Kidney (tissue), 14 donors: ENCODE results near the gene CCDC188. TPM values are rescaled to one million over a fixed set of nuclear protein-coding genes. Genes with fewer than 3 reads are reported as not detected.

Source experiments
- DNase-seq, 5 donors: peaks; one replicate each; pipeline ENCODE4 v3.0.0-alpha.2; 2013 to 2020
- FAIRE-seq: peaks from 2 replicates; lab custom pipeline; 2012; peaks lifted over from hg19 to GRCh38; lab: Jason Lieb, UNC
- H3K27ac ChIP-seq, 2 donors: one replicate each; pipeline ENCODE4 v1.7.0; 2013; ENCODE audit warnings: low read depth in 2 of 2, low read length in 2 of 2, inconsistent platforms in 1 of 2
- H3K27me3 ChIP-seq: one replicate; pipeline ENCODE4 v1.7.1; 2013; ENCODE audit warnings: low read length, inconsistent platforms; ENCODE audit not compliant: control insufficient read depth, insufficient read depth
- H3K36me3 ChIP-seq, 3 donors: one replicate each; pipeline versions ENCODE4 v1.7.0 to v1.7.1; 2013; ENCODE audit warnings: low read length in 3 of 3, control low read depth in 1 of 3, inconsistent platforms in 1 of 3; ENCODE audit not compliant: insufficient read depth in 3 of 3, control insufficient read depth in 2 of 3
- H3K4me1 ChIP-seq, 3 donors: one replicate each; pipeline versions ENCODE4 v1.7.0 to v1.7.1; 2013; ENCODE audit warnings: low read length in 3 of 3, inconsistent platforms in 1 of 3, low read depth in 1 of 3; ENCODE audit not compliant: control insufficient read depth in 2 of 3, insufficient read depth in 2 of 3
- H3K4me3 ChIP-seq, 3 donors: one replicate each; pipeline versions ENCODE4 v1.7.0 to v1.8.1; 2013; ENCODE audit warnings: low read length in 3 of 3, control low read depth in 1 of 3, inconsistent platforms in 1 of 3
- H3K9ac ChIP-seq, 3 donors: one replicate each; pipeline versions ENCODE4 v1.7.0 to v1.7.1; 2013; ENCODE audit warnings: low read length in 3 of 3, control low read depth in 1 of 3, inconsistent platforms in 1 of 3
- H3K9me3 ChIP-seq, 3 donors: one replicate each; pipeline versions ENCODE4 v1.7.0 to v1.7.1; 2013; ENCODE audit warnings: low read length in 3 of 3, control low read depth in 1 of 3, inconsistent platforms in 1 of 3; ENCODE audit not compliant: control insufficient read depth in 2 of 3, insufficient read depth in 1 of 3
- intact Hi-C: fragments of 100-400 bp; cut with DNase I; formaldehyde crosslinking; loops from one replicate; pipeline ENCODE4 v1.11.1; 2022
- polyA plus RNA-seq: library from polyadenylated mRNA; stranded (reverse); fragments of 350-450 nt; fragmentation: Illumina TruSeq; extraction: RNeasy Lipid Tissue Mini Kit (QIAGEN cat#74804); gene quantifications from one replicate; pipeline ENCODE4 v1.2.3, GENCODE V29; 2014; ENCODE audit warnings: low read depth, low replicate concordance; ENCODE audit not compliant: insufficient read depth
- total RNA-seq: library from RNA; stranded (reverse); fragmentation: NEBNext Ultra II Directional; extraction: Animal tissue kit (Norgen Biotek cat#: 25700); gene quantifications from one replicate; pipeline ENCODE4 v1.2.1, GENCODE V29; 2021
- TF ChIP-seq, protein P1 (sequence below): IDR thresholded peaks from 3 replicates; pipeline ENCODE4 v1.5.1; 2012; ENCODE audit warnings: mild to moderate bottlenecking, moderate library complexity, borderline replicate concordance; ENCODE audit not compliant: insufficient read depth; ENCODE audit errors: extremely low read depth
- donor health status: control.
- donor health status: control.
- donor health status: control.
- donor health status: control.
- donor health status: control.
- donor health status: DM: yes; HTN: yes; CAD: no.
- donor health status: Normal renal cell carcinoma (clear cell type).

The CCDC188 gene
- total and polyA plus RNA-seq, 2 donors from 2014 or later = 0.54 to 2.8 TPM

GRCh38 chr22:20109411-20110358, 41.2 kb downstream of the CCDC188 start:
- Histone ChIP-seq H3K27ac (no peak overlapping the region), H3K27me3 (no peaks in the 10 kb centered on the region), H3K9ac (no peak overlapping the region), H3K4me3 (no peak overlapping the region), H3K9me3 (no peaks in the 10 kb centered on the region), H3K4me1 (peaks cover 0 to 7% (median 3%) of the 10 kb centered on the region in 3 donors), H3K36me3 (peaks cover 0 to 55% (median 41%) of the 10 kb centered on the region in 3 donors)
- intact Hi-C loops = loop anchor here (10.0 kb wide), 1 partner anchor 85 kb away; the partner anchor contains the start of gene TANGO2
- FAIRE-seq (no peak), DNase-seq (peak in 1 of 5 donors; percentile 76)
- TF ChIP-seq, protein P1, sequence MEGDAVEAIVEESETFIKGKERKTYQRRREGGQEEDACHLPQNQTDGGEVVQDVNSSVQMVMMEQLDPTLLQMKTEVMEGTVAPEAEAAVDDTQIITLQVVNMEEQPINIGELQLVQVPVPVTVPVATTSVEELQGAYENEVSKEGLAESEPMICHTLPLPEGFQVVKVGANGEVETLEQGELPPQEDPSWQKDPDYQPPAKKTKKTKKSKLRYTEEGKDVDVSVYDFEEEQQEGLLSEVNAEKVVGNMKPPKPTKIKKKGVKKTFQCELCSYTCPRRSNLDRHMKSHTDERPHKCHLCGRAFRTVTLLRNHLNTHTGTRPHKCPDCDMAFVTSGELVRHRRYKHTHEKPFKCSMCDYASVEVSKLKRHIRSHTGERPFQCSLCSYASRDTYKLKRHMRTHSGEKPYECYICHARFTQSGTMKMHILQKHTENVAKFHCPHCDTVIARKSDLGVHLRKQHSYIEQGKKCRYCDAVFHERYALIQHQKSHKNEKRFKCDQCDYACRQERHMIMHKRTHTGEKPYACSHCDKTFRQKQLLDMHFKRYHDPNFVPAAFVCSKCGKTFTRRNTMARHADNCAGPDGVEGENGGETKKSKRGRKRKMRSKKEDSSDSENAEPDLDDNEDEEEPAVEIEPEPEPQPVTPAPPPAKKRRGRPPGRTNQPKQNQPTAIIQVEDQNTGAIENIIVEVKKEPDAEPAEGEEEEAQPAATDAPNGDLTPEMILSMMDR = no peak

DNA sequence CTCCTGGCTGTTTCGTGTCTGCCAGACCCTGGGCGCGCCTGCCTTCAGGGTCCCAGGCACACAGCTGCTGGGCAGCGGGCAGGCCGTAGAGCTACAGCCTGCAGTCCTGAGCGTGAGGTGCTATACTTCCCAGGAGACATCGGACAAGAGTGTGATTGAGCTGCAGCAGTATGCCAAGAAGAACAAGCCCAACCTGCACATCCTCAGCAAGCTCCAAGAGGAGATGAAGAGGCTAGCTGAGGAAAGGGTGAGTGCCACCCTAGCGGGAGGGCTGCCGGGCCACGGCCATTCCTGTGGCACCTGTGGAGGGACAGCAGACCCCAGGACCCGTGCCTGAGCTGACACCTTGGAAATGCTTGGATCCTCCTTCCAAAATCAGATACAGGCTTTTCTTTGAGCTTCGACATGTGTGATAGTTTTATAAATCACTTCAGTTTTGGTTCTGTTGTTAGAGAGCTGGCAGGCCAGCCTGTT, 42.1 kb downstream of the CCDC188 start:
- no peak overlapping the region for H3K4me3 ChIP-seq

DNA sequence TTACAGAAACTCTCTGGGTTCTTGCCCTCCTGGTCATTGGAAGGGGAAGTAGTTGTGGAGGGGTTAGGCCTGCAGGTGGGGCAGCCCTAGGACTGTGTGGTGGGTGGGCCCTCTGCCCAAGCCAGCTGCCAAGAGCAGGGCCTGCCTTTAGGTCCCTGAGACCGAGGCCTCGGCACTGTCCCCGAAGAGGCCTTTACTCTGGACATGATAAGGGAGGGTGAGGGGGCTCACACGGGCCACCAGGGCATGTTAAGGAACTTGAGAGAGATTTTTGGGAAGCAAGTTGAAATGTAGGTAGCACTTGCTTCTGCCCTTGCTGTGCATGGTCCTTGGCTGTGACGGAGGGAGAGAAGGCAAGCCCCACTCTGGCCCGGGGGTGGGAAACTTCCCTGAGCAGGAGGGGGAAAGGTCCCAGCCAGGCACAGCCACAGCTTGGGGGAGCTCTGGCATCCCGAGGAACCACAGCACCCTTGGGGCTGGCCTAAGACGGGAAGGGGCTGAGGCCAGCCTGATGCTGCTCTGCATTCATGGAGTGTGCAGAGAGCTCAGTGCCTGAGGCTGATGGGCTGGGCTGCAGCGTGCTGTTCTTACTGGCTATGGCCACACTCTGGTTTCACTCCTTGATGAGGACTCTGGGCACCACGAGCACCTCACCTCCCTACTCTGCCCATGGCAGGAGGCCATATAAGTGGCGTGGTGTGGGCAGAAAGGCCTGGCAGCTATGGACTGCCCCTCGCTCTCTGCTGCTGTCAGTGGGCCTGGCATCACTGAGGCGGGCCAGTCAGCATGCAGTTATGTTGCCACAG, 42.7 kb downstream of the CCDC188 start:
- TF ChIP-seq, protein P1 = no peak
- peak in 1 of 5 donors; percentile 53 for DNase-seq

More for the DNA sequence above, 42.1 kb downstream of the CCDC188 start:
- H3K27ac ChIP-seq = no peak overlapping the region
- peaks cover under 1 to 58% (median 41%) of the 10 kb centered on the region in 3 donors for H3K36me3 ChIP-seq
- peaks cover 0 to 7% (median 0%) of the 10 kb centered on the region in 3 donors for H3K4me1 ChIP-seq
- no peaks in the 10 kb centered on the region for H3K27me3 ChIP-seq
- FAIRE-seq (no peak), DNase-seq (no peak)
- H3K9me3 ChIP-seq = no peaks in the 10 kb centered on the region
- no peak overlapping the region for H3K9ac ChIP-seq
- intact Hi-C loops = no loop called here
- TF ChIP-seq, protein P1 = no peak

More for the DNA sequence above, 42.7 kb downstream of the CCDC188 start:
- no peaks in the 10 kb centered on the region for H3K27me3 ChIP-seq
- FAIRE-seq = no peak
- intact Hi-C loops = no loop called here
- H3K9ac ChIP-seq = no peak overlapping the region
- peaks cover 2 to 60% (median 44%) of the 10 kb centered on the region in 3 donors for H3K36me3 ChIP-seq
- no peak overlapping the region for H3K27ac ChIP-seq
- no peak overlapping the region for H3K4me3 ChIP-seq
- H3K9me3 ChIP-seq = no peaks in the 10 kb centered on the region
- H3K4me1 ChIP-seq = peaks cover 0 to 7% (median 0%) of the 10 kb centered on the region in 3 donors
